Right lobe of liver (tissue), 4 donors: Measurements from ENCODE around the gene JAZF1.

ENCODE experiments used
- POLR2A ChIP-seq: fragments of 450-650 bp; IDR thresholded peaks from one replicate; pipeline ENCODE4 v1.6.1; 2017; ENCODE audit warnings: antibody characterized with exemption, mild to moderate bottlenecking
- TF ChIP-seq, protein P1 (sequence below), 4 donors: fragments of 200-600 bp in 3 of 4; fragments of 450-650 bp in 1 of 4; IDR thresholded peaks; one replicate each; pipeline versions ENCODE4 v1.5.1 to v1.8.0; 2016 to 2022; ENCODE audit warnings: antibody characterized with exemption in 4 of 4, mild to moderate bottlenecking in 2 of 4
- donor health status: DM: no; HTN: no; CAD: no.
- donor health status: DM: no; HTN: no; CAD: no.
- donor health status: DM: no; HTN: yes; CAD: no.

DNA sequence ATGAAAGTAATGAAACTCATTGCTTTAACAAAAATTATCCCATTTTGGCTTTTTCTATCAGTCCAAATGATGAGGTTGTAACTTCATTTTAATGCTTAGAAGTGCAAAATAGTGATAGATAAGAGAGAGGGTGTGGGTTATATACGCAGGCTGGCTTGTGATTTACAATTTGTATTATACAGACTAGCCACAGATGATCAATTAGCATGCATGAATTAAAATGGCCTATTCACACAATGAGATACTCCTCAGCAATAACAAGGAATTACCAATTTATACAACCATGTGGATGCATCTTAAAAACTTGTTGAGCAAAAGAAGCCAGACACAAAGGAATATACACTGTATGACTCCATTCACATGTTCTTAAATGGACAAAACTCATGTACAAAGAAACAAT, 45.4 kb upstream of the JAZF1 start:
- TF ChIP-seq, protein P1, sequence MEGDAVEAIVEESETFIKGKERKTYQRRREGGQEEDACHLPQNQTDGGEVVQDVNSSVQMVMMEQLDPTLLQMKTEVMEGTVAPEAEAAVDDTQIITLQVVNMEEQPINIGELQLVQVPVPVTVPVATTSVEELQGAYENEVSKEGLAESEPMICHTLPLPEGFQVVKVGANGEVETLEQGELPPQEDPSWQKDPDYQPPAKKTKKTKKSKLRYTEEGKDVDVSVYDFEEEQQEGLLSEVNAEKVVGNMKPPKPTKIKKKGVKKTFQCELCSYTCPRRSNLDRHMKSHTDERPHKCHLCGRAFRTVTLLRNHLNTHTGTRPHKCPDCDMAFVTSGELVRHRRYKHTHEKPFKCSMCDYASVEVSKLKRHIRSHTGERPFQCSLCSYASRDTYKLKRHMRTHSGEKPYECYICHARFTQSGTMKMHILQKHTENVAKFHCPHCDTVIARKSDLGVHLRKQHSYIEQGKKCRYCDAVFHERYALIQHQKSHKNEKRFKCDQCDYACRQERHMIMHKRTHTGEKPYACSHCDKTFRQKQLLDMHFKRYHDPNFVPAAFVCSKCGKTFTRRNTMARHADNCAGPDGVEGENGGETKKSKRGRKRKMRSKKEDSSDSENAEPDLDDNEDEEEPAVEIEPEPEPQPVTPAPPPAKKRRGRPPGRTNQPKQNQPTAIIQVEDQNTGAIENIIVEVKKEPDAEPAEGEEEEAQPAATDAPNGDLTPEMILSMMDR (IDR thresholded peaks at IDR 0.05), result no peak
- no peak for TF ChIP-seq POLR2A
